NCI-H2029 (cell line): ENCODE results near the gene ROPN1.

Source experiments
- DNase-seq: peaks from one replicate; lab custom pipeline; 2025; lab: John Stamatoyannopoulos, UW

Gene ROPN1

GRCh38 chr3:123947482-123947881 lies 44.4 kb downstream of the ROPN1 start:
- DNase-seq = no peak

- no peak for DNase-seq
These were observed 50.4 kb downstream of the ROPN1 start for GRCh38 chr3:123941542-123941941.

- DNase-seq = no peak
These were observed 50.8 kb downstream of the ROPN1 start for GRCh38 chr3:123941121-123941520.

- DNase-seq = no peak
These were observed 52.2 kb downstream of the ROPN1 start for GRCh38 chr3:123939706-123940105.

- DNase-seq = no peak
These were observed 55.5 kb downstream of the ROPN1 start for GRCh38 chr3:123936400-123936799.

GRCh38 chr3:123935830-123936229 lies 56.1 kb downstream of the ROPN1 start:
- DNase-seq = no peak

- no peak for DNase-seq
These were observed 57.7 kb downstream of the ROPN1 start for GRCh38 chr3:123934250-123934649.

GRCh38 chr3:123930445-123930844 lies 61.5 kb downstream of the ROPN1 start:
- no peak for DNase-seq

- DNase-seq = no peak
These were observed 62.6 kb downstream of the ROPN1 start for GRCh38 chr3:123929325-123929724.

- no peak for DNase-seq
These were observed 65.5 kb downstream of the ROPN1 start for GRCh38 chr3:123926396-123926795.

GRCh38 chr3:123920868-123921267 lies 71.1 kb downstream of the ROPN1 start:
- no peak for DNase-seq

GRCh38 chr3:123920383-123920782 lies 71.5 kb downstream of the ROPN1 start:
- DNase-seq = no peak

GRCh38 chr3:123919353-123919752 lies 72.6 kb downstream of the ROPN1 start:
- DNase-seq = no peak
